GM23248 (cell line): ENCODE results near the gene CEP95. TPM values are rescaled to one million over a fixed set of nuclear protein-coding genes. Genes with fewer than 3 reads are reported as not detected.

Experiments used
- DNase-seq: peaks from one replicate; pipeline ENCODE4 v3.0.0-alpha.2; 2015
- H2AFZ ChIP-seq: fragments of 200-600 bp; sonication (generic); 2 replicates; pipeline ENCODE4 v1.6.1; 2016; ENCODE audit warnings: antibody characterized with exemption
- H3F3A ChIP-seq: fragments of 200-600 bp; sonication (generic); 2 replicates; pipeline ENCODE4 v1.6.1; 2016; ENCODE audit warnings: mild to moderate bottlenecking, antibody characterized with exemption, mixed run types; ENCODE audit not compliant: insufficient read depth
- H3K27ac ChIP-seq: fragments of 200-600 bp; sonication (generic); 2 replicates; pipeline ENCODE4 v1.5.1; 2016; ENCODE audit warnings: mild to moderate bottlenecking
- H3K27me3 ChIP-seq: fragments of 200-600 bp; sonication (generic); replicated peaks from 2 replicates; pipeline ENCODE4 v1.6.1; 2016; ENCODE audit warnings: mild to moderate bottlenecking; ENCODE audit not compliant: insufficient read depth
- H3K36me3 ChIP-seq: fragments of 200-600 bp; sonication (generic); 2 replicates; pipeline ENCODE4 v1.6.1; 2016; ENCODE audit warnings: low read depth, mild to moderate bottlenecking
- H3K4me1 ChIP-seq: fragments of 200-600 bp; sonication (generic); 2 replicates; pipeline ENCODE4 v1.6.1; 2016; ENCODE audit warnings: mild to moderate bottlenecking; ENCODE audit not compliant: insufficient read depth
- H3K4me2 ChIP-seq: fragments of 200-600 bp; sonication (generic); one replicate; pipeline ENCODE4 v1.6.1; 2016; ENCODE audit warnings: mild to moderate bottlenecking; ENCODE audit not compliant: unreplicated experiment
- H3K4me3 ChIP-seq: fragments of 200-600 bp; sonication (generic); 2 replicates; pipeline ENCODE4 v1.5.1; 2016; ENCODE audit warnings: mild to moderate bottlenecking
- H3K79me2 ChIP-seq: fragments of 200-600 bp; sonication (generic); 2 replicates; pipeline ENCODE4 v1.6.1; 2016; ENCODE audit warnings: mild to moderate bottlenecking; ENCODE audit not compliant: insufficient read depth
- H3K9ac ChIP-seq: fragments of 200-600 bp; sonication (generic); 2 replicates; pipeline ENCODE4 v1.6.1; 2016; ENCODE audit warnings: mild to moderate bottlenecking
- H3K9me2 ChIP-seq: fragments of 200-600 bp; sonication (generic); 2 replicates; pipeline ENCODE4 v1.6.1; 2016; ENCODE audit warnings: mixed run types, mild to moderate bottlenecking, moderate library complexity; ENCODE audit not compliant: insufficient read depth
- H3K9me3 ChIP-seq: fragments of 200-600 bp; sonication (generic); one replicate; pipeline ENCODE4 v1.6.1; 2017; ENCODE audit warnings: low read depth
- H4K20me1 ChIP-seq: fragments of 200-600 bp; sonication (generic); 2 replicates; pipeline ENCODE4 v1.6.0; 2016; ENCODE audit not compliant: insufficient read depth
- EZH2 ChIP-seq: fragments of 200-600 bp; sonication (generic); IDR thresholded peaks from 2 replicates; pipeline ENCODE4 v1.6.1; 2018; ENCODE audit warnings: antibody characterized with exemption, mild to moderate bottlenecking; ENCODE audit not compliant: insufficient read depth, poor library complexity, severe bottlenecking
- EZH2phosphoT487 ChIP-seq: fragments of 200-600 bp; sonication (generic); IDR thresholded peaks from 2 replicates; pipeline ENCODE4 v1.6.1; 2018; ENCODE audit warnings: antibody characterized with exemption, moderate library complexity, mild to moderate bottlenecking, low read depth; ENCODE audit not compliant: insufficient read depth
- WGBS, 2 experiments: methylation state at CpG; one replicate each; pipeline ENCODE4 v1.1.6; 2015 to 2017; ENCODE audit warnings: low lambda C conversion rate in 2 of 2, low coverage in 1 of 2; ENCODE audit errors: missing lambda C conversion rate in 2 of 2; 5-methylcytosine and 5-hydroxymethylcytosine counted together
- in situ Hi-C: fragments of 300-500 bp; cut with MboI; formaldehyde crosslinking; loops from 2 replicates; pipeline ENCODE4 v1.15.0; 2020
- polyA plus RNA-seq: library from polyadenylated mRNA; unstranded; fragments of >200 nt; fragmentation: Nextera tagmentation; extraction: Ambion mirVana; gene quantifications from 2 replicates; pipeline ENCODE4 v1.2.1, GENCODE V29; 2016
- total RNA-seq: library from RNA; depleted of rRNA; stranded (reverse); fragments of >200 nt; shearing (Covaris generic); gene quantifications from 2 replicates; pipeline ENCODE4 v1.2.3, GENCODE V29; 2014

Gene CEP95
- total and polyA plus RNA-seq, 2 experiments from 2014 or later: 16.8 to 17.5 TPM

DNA sequence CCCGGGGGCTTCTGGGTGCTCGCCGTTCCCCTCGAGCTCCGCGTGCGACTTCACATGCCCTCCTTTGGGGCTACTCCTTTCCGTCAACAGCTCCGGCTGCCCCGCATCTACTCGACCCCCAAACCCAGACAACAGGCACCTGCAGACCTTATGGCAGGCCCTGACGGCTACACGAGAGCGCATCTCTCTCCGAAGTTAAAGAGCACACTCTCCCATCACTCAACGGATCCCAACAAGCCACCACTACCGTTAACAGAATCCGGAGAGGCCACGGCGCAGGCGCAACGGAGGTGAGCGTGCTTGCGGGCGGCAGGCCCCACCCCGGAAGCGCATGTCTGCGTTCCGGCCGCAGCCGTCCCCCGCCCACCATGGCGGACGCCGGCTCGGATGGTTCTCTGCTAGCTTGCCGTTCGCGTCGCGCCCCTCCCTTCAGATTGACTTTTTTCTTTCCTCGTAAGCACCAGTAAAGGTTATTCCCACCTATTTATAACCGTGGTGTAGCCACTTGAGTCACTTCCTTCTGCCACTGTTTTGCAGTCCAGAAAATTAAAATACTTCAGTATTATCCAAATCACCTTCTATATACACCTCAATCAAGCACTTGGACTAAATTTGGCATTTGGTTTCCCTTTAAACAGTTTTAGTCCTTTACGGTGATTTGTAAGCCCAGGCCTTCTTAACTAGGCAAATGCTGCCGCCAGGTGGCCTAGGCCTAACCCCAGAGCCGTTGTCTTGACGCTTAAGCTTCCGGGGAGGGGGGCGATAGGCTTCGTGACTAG is 9.8 kb upstream of the CEP95 start, which contains the start of gene POLG2:
Gene POLG2, minus strand, starts transcription at position 269 of the 779 bp plus-strand sequence. Its CDS starts 86 bp downstream, at position 183.
- Histone ChIP-seq H4K20me1 (peaks cover 13% of the 10 kb centered on the region; the same call in 1 of the 2 replicates), H3K79me2 (peaks cover 70% of the 10 kb centered on the region)

DNA sequence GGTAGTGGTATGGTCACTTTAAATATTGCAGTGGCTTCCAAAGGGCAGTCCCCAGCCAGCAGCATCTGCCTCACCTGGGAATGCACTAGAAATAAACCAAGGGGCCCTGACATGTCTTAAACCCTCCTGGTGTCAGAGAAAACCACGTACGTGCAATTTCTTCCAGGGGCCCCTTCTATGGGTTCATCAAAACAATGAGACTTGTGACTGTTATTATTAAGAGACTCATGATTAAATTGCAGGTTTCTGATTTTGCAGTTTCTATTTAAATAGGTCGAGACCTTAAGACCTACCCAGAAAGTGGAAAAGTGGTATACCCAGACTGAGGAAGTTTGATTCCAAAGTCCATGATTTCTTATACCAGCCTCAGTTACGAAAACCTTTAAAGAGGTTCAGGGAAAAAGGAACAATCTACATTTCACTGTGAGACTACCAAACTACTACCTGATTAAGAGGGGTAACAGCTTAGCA is 9.2 kb upstream of the CEP95 start:
- Histone ChIP-seq H3K9ac (peak overlapping the region; percentile 77), H3K79me2 (peaks cover 76% of the 10 kb centered on the region), H3K27ac (peak overlapping the region; percentile 86), H3K27me3 (no peaks in the 10 kb centered on the region), H4K20me1 (peaks cover 18% of the 10 kb centered on the region; the same call in 1 of the 2 replicates), H3F3A (peaks cover 55% of the 10 kb centered on the region), H2AFZ (no peak overlapping the region), H3K4me1 (peaks cover 71% of the 10 kb centered on the region), H3K4me2 (peak overlapping the region; percentile 80), H3K9me2 (no peaks in the 10 kb centered on the region), H3K4me3 (peak overlapping the region; percentile 87), H3K36me3 (peaks cover 50% of the 10 kb centered on the region), H3K9me3 (no peaks in the 10 kb centered on the region)
- in situ Hi-C loops: no loop called here
- TF ChIP-seq EZH2phosphoT487 (no peak), EZH2 (no peak)
- no peak for DNase-seq
- WGBS, 2 experiments: 46 to 51% methylated on average over 4 of the region's 4 CpGs

More for the DNA sequence above, 9.8 kb upstream of the CEP95 start, which contains the start of gene POLG2:
- Histone ChIP-seq H3K4me1 (peaks cover 64% of the 10 kb centered on the region), H3K27me3 (no peaks in the 10 kb centered on the region), H3K9ac (peak within 1 kb of the TSS; percentile 77), H3K4me2 (peak within 1 kb of the TSS; percentile 80), H3F3A (peaks cover 53% of the 10 kb centered on the region), H3K27ac (peak within 1 kb of the TSS; percentile 86), H3K9me2 (no peaks in the 10 kb centered on the region), H2AFZ (peak within 1 kb of the TSS; percentile 83), H3K4me3 (peak within 1 kb of the TSS; percentile 87), H3K36me3 (peaks cover 44% of the 10 kb centered on the region), H3K9me3 (no peaks in the 10 kb centered on the region)
- in situ Hi-C loops: no loop called here
- DNase-seq: peak; percentile 97
- WGBS, 2 experiments: 1 to 2% methylated on average over 50 of the region's 50 CpGs
- TF ChIP-seq EZH2phosphoT487: no peak
- TF ChIP-seq EZH2: no peak

- TF ChIP-seq EZH2phosphoT487 (no peak), EZH2 (no peak)
- H3K4me3 ChIP-seq: peak overlapping the region; percentile 87; the same call in 1 of the 2 replicates
- no peaks in the 10 kb centered on the region for H3K9me2 ChIP-seq
- in situ Hi-C loops: no loop called here
- peak; percentile 43 for DNase-seq
- H2AFZ ChIP-seq: no peak overlapping the region
- no peaks in the 10 kb centered on the region for H3K9me3 ChIP-seq
- no peaks in the 10 kb centered on the region for H3K27me3 ChIP-seq
- H3K27ac ChIP-seq: peak overlapping the region; percentile 86
- peak overlapping the region; percentile 77 for H3K9ac ChIP-seq
- 44 to 46% methylated on average over 7 of the region's 7 CpGs for WGBS, 2 experiments
- H3K36me3 ChIP-seq: peaks cover 60% of the 10 kb centered on the region
- peaks cover 80% of the 10 kb centered on the region for H3K4me1 ChIP-seq
- H3K79me2 ChIP-seq: peaks cover 82% of the 10 kb centered on the region
- peaks cover 65% of the 10 kb centered on the region for H3F3A ChIP-seq
- peaks cover 28% of the 10 kb centered on the region; the same call in 1 of the 2 replicates for H4K20me1 ChIP-seq
- peak overlapping the region; percentile 29 for H3K4me2 ChIP-seq
These were observed 8.2 kb upstream of the CEP95 start for GRCh38 chr17:64498308-64499203.
